Activated CD4-positive, CD25-positive, alpha-beta regulatory T cell treated with anti-CD3 and anti-CD28 coated beads, Interleukin-2, amount 50 U/mL, for 72 hours (primary cell): ENCODE measurements around the gene FARSB.
"Not testable (repeated sequence)": the region's sequence is repeated elsewhere in the genome, so short reads cannot be mapped to it uniquely, and the experiment has no call there.

ENCODE experiments used
- DNase-seq: peaks from one replicate; pipeline ENCODE4 v3.0.0; 2021

FARSB gene

DNA sequence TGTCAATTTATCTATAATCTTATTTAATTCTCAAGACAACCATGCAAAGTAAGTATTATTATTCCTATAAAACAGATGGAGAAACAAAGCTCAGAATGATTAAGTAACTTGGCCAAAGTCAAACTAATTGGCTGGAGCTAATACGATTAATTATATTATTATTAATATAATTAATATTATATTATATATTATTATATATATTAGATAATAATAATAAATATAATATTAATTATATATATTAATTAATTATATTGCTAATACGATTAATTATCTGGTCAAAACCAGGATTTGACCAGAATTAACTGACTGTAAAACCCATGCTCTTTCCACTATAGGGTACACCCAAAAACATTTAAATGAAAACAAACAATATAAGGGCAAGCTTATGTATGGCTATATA is 52.4 kb downstream of the FARSB start:
- no peak for DNase-seq

DNA sequence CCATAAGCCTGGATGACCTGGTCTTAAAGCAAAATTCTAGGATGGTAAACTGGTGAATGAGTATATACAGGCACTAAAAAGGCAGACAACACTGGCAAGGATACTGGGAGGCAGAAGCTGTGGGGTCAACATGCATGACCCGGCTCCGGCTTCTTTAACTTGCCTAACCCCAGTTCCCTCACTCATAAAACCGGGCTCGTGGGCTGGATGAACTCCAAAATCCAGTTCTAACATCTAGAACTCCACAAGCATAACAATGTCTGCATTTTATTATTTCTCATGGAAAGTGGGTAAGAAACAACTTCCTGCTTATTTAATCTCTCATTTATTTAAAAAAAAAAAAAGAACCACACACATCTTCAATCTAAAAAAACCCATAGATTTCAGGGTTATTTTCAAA is 57.3 kb downstream of the FARSB start:
- DNase-seq, result no peak

DNA sequence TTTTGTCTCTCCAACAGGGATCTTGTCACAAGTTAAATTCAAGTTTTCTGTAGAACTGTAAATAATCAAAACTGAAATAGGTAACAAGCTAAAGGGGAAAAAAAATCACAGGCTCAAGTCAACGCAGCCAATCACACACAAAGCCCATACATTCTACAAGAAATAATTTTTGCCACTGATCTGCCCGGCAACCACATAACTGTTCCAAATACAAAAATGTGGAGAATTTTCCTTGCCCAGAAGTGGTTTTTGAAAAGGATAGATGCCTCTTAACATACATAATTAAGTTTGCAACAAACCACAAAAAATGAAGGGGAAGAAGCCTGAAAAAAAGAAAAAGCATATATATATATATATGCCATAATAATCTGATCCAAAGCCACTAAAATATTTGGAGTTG is 60.3 kb downstream of the FARSB start:
- no peak for DNase-seq

DNA sequence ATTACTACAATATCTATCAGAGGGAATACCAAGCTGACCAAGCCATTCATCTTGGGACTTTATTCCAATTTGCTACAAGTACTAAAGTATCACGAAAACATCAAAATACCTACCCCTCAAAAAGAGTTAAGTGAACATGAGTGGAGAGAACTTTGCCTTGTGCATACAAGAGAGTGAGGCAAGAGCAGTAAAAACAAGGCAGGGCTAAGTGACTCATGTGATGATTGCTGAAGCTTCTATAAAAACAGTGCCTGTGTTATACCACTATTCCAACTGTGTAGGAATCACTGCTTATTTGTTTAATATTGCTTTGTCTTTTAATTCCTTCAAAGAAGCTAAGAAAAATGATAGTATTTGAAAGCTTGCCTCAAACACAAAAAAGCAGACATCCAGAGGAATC is 61.2 kb downstream of the FARSB start:
- DNase-seq, result no peak

DNA sequence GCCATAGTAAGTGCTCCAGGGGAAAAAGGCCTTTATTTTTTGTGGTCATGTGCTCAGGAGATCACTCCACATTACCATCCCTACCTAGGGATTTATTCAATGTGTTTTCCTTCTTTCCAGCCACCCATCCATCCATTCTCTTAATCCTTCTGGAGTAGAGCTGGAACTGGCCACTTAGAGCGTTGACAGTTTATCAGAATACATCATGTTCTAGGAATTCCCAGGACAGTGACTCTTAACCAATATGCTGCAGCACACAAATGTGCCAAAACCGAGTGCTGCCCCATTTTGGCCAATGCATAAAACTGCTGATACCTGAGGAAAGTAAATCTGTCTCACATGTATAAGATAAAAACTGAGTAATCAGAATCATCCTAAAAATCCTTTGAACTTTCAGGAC is 63.7 kb downstream of the FARSB start:
- DNase-seq, result no peak

DNA sequence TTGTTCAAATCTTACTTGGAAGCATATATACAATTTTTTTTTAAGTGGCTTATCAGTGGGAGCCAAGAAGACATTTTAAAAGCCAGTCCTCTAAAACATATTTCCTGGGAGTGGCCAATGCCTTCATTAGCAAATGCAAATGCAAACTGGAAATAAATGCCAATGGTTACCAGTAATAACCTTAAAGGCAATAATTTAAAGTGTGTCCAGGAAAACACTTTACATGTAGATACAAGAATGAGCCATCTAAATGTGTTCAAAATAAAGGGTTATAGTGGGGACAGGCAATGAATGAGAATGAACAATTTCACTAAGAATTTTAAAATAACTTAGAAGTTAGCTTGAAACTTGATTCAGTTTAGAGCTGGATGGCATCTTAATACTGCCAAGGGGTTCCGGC is 64.2 kb downstream of the FARSB start:
- DNase-seq, result no peak

DNA sequence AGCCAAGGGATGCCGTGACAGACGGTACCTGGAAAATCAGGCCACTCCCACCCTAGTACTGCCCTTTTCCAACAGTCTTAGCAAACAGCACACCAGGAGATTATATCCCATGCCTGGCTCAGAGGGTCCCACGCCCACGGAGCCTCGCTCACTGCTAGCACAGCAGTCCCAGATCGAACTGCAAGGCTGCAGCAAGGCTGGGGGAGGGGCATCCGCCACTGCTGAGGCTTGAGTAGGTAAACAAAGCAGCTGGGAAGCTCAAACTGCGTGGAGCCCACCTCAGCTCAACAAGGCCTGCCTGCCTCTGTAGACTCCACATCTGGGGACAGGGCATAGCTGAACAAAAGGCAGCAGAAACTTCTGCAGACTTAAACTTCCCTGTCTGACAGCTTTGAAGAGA is 71.3 kb downstream of the FARSB start:
- not testable (repeated sequence) for DNase-seq

DNA sequence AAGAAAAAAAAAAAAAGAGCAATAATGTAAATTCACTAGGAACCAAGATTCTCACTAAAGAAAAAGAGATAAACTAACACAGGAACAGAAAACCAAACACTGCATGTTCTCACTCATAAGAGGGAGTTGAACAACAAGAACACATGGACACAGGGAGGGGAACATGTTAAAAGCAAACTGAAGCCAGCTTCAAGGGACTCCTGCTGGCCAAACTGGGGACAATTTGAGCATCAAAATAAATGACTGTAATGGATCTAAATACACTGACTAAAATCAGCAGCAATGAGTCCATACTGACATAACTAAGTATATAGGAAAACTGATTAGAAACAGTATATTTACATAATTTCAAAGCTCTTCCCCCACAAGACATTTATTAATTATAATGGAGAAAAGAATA is 73.0 kb downstream of the FARSB start:
- no peak for DNase-seq

DNA sequence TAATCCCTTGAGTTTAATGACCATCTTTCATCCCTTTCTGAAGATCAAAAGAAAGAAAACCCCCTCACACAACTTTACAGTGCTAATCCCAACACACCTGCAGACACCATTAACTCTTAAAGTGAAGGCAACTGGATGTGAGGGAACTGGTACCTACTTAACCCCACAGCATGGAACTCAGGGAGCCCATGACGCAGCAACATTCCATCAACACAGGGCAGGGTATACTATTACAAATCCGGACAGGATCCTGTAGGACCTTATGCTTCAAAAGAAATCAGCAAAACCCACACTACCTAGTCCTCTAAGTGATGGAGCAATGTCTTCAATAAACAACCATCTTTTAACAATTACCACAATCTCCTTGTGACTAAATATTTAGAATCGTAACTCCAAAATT is 78.6 kb downstream of the FARSB start:
- no peak for DNase-seq

DNA sequence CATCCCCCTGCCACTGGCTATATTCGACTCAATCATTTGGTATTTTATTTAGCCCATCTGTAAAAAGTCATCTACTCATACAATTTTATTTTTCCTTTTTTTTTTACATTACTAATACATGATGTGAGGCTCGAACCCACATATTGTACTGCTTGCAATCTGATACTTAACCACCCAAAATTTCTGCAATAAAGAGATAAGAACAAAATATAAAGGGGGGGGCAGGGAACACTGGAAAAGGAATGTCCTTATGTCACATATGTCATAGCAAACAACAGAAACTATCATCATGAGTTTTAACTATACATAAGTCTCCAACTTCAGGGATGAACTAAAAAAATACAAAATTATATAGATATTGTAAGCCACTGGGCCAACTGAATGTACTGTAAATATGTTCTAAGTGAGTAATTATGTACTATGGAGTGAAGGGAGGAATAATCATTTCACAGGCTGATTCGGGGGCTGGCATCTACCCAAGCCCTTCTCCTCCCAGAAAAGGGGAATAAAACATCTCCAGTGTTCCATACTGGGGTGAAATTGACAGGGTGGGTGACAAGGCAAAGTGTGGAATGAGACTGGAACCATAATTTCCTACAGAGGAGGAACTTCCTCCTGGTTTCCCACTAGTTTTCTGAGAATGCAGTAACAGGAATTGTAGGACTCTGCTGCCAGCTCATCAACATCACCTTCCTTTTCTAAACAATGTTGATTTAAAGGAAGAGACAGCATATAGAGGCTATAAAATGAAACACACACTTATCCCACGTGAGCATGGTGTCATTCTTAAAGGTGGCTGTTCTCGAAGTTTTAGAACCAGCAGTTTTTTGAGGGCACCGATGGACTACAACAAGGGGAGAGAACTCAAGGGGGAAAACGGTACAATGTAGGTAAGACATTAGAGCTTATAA is 79.5 kb downstream of the FARSB start:
- no peak for DNase-seq

DNA sequence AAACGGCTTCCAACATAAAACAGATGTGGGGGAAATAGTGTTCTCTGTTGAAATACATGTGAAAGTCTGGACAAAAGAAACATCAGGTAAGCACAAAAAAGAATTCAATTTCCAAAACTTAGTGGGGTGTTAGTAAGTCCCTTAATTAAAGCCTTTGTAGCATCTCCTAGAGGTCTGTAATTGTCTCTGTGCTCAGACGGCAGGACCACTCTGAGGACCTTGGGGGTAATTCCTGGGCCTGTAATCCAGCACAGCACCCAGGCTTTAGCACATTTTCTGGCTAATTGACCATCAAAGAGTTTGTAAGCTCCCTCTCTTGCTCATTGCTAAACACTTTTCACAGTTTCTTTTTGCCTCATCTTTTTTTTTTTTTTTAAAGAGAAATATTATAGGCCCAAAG is 80.3 kb downstream of the FARSB start:
- no peak for DNase-seq

DNA sequence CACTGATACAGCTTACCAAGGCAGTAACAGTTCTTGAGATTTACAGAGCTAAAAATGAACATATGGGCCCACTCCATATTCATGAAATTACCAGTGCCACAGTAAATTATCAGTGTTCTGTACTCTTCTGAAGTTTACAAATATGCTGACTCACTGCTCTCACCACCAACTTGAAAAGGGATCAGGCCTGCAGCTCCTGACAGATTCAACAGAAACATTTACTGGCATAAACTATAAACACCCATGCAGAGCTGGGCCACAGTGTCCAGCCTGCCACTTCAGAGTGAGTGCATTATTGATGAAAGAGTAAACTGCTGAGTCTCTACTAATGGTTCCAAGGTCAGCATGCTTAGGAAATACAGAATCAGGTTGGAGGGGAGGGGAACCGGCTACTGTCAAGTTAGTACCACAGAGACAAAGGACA is 83.1 kb downstream of the FARSB start:
- no peak for DNase-seq

DNA sequence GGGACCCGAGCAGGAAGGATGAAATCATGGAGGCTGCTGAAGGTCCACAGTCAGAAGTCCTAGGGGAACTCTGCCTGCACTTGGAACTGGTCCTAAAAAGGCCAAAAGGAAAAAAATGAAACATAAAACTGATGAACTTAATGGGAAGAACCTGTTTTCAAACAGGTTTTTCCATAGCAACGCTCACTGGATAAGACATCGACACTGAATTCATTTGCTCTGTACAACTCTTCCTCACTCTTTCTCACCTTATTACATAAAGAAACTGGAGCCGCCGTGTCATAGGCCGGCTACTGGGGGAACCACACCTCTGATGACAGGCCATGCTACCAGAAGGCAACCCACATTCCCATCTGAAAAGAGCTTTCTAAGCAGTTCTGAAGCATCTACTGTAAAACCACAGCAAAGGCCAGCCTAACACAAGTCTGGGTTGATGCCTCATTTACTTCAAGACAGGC is 83.6 kb downstream of the FARSB start:
- no peak for DNase-seq

DNA sequence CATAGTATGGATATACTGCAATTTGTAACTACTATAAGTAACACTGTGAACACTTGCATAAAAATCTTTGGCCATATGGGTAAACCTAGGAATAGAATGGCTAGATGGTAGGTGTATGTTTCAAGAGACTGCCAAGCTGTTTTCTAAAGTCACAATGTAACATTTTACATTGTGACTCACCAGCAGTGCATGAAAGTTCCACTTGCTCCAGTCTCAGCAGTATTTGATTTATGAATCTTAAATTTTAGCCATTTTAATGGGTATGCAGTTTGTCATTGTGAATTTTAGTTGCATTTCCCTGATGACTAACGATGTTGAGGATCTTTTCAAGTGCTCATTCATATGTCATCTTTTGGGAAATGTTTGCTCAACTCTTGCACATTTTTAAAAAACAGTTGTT is 86.1 kb downstream of the FARSB start:
- no peak for DNase-seq

DNA sequence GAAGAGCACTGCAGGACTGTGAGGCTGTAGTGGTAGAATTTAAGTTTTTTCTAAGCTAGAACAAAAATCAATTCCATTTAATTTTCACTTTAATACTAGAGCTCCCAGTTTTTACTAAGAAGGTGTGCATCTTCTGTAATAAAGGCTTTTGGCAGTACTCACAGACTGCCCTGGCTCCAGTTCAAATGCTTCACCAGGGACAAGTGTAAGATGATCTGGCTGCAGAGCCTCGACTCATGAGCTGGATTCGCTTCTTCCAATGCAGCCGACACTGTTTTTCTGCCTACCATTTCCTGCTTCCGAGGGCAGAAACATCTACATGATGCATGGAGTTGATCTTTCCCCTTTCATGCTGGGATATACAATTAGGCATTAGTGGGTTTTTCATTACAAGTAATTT is 87.0 kb downstream of the FARSB start:
- DNase-seq, result no peak

DNA sequence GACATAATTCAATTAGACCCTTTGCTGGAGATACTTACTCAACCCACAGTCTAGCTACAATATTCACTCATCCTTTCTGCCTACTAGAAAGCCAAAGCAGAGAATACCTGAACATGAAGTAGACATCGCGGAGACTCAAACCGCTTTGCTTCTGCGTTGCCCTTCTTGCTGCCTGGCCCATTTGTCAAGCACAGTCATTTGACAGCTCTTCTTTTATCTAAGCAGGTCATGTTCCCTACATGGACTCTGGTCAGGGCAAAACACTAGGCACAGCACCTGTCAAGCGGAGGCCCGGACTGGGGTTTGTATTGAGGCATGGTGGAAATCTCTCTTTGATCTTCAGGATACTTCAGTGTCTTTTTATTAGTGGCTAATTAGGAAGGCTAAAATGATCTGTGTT is 89.7 kb downstream of the FARSB start:
- no peak for DNase-seq

DNA sequence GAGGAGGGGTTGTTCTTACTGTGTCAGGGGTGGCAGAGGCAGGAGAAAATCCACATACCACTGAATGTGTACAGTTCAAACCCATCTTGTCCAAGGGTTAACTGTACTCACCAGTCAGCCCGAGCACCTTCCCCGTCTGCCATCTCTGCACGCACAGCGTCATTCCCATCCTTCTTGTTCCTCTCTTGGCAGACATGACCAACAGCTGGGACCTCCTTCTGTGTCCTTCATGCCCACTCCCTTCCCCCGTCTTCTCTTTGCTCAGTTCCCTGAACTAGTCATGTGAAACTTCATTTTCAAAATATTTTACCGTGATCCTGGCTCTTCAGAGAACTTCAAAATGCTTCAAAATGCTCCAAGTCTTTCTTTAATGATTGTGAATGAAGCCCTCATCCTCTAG is 92.0 kb downstream of the FARSB start:
- DNase-seq, result no peak

DNA sequence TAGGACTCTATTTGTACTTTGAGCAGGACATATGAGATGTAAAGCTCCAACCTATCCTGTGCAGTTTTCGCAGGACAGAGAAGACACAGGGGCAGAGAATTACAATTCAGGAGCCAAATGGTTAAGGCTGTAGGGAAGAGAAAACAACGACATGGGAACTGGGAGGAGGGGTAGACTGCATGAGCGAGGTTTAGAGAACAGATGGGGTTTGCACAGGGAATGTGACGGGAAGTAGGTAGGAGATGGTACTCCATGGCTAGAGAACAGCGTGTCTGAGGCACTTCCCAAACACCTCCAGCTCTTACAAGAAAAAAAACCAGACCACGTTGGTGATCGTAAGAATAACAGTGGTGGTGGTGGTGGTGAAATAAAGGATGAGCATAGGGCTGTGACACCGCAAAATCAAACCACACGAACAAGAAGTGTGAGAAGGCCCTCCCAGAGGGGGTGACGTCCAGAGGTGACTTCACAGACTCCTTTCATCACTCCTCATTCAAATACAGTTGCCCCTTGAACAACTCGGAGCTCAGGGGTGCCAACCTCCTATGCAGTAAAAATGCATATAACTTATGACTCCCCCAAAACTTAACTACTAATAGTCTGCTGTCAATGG is 92.7 kb downstream of the FARSB start:
- DNase-seq, result no peak

DNA sequence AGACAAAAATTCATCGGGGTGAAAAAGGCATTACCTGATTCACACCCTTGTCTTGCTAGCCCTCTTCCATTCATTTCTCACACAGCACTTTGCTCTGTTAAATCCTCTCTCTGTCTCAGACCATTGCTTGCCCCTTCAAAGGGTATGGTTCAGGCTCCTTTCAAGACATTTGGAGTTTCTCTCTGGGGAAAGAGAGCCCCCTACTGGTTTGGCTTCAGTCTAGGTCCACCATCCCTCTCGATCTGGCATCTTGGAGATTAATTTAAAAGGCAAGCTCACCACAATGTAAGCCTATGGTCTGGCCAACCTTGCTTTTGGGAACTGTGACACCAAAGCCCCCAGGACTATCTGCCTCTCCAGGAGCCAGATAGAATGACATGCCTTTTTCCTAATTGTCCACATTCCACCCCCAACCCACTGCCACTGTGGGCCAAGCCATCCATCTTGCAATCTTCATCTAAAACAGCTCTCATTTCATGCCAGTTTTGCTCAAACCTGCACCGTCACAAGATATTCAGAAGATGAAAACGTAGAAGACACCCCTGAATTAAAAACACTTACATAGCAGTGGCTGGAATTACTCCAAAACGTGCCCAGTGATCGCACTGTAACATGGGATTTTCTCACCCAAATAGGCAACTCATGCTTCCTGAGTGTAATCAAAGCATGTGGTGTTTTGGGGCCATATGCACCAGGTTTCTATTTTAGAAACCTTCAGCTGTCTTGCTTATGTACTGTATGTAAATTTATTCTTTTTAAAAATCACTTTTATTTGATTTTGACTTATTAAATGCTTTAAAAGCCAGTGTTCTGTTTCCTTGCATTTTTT is 93.9 kb downstream of the FARSB start:
- DNase-seq, result no peak

DNA sequence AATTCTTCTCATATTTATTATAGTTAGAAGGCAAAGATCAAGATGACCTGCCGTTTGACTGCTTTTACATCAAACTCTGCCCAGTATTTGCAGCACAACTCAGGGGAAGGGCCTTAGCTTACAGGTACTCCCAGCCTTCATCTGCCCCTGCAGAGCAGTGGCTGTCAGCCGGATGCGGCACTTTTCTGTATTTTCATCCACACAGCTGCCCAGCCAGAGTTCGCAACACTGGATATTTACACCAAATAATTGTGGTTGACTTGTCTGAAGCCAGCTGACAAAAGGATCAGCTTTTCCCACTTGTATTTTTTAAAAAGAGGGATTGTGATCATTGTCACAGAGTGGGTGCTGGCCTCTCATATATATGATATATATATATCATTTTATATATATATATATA is 94.7 kb downstream of the FARSB start:
- no peak for DNase-seq

DNA sequence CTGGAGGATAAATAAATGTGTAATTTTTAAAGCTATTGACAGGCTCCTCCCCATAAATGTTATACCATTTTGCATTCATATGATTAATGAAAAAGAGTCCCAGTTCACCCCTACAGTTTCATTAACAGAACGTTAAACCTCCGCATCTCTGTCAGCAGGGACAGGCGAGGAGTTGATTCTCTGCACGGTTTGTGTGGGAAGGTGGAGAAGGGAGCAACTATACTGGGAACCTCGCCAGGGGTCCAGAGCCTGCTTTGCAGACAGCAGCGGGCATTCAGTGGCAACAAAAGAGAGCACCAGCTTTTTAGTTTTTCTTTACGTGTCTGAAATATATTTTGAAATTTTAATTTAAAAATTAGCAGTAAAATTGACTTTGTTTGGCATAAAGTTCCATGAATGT is 101.4 kb downstream of the FARSB start:
- DNase-seq, result no peak

DNA sequence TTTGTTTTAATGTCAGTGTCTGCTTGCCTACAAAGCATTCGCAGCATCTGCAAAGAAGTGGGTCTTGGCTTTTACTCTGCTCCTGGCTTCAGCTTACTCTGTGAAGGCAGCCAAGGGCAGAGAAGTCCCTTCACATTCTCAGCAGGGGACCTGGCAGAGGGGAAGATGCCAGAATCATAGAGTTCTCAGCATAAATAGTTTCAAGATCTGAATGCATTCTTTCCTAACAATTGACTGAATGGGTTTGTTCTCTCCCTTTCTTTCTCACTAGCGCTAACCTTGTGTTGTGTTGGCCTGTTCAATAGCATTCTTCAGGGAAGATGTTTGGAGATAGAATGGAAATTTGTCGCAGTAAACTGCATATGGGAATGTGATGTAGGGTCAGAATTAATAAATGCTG is 106.9 kb downstream of the FARSB start:
- no peak for DNase-seq

DNA sequence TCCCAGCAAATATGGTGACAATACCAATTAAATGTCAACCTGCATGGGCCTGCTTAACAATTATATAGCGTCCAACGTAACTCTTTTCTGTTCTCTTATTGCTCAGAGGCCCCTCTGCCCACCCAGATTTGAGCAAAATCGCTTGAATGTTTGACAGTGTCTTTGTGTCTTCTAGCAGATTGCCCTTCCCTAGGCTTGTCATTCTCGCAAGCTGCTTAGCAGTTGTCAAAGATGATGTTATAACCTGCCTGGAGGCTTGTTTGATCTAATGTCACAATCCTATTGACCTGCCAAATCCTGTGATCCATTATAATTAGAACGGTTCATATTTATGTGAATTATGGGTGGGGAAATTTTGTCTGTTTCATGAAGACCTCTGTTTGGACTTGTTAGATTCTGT is 108.8 kb downstream of the FARSB start:
- DNase-seq, result no peak
